ENCODE results near the gene ZFYVE27. TPM values are rescaled to one million over a fixed set of nuclear protein-coding genes. Genes with fewer than 3 reads are reported as not detected.

The ZFYVE27 gene
- polyA plus RNA-seq, 3 donors, result 22.7 to 40.4 (median 37.7) TPM

DNA sequence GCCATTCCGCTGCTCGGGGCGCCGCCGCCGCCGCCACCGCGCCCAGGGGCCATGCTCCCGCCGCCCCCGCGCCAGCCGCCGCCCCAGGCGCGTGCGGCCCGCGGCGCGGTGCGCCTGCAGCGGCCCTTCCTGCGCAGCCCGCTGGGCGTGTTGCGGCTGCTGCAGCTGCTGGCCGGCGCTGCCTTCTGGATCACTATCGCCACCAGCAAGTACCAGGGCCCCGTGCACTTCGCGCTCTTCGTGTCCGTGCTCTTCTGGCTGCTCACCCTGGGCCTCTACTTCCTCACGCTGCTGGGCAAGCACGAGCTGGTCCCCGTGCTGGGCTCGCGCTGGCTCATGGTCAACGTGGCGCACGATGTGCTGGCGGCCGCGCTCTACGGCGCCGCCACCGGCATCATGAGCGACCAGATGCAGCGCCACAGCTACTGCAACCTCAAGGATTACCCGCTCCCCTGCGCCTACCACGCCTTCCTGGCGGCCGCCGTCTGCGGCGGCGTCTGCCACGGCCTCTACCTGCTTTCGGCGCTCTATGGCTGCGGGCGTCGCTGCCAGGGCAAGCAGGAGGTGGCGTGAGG is 23.0 kb upstream of the ZFYVE27 start:
- DNase-seq, result peak; percentile 66

DNA sequence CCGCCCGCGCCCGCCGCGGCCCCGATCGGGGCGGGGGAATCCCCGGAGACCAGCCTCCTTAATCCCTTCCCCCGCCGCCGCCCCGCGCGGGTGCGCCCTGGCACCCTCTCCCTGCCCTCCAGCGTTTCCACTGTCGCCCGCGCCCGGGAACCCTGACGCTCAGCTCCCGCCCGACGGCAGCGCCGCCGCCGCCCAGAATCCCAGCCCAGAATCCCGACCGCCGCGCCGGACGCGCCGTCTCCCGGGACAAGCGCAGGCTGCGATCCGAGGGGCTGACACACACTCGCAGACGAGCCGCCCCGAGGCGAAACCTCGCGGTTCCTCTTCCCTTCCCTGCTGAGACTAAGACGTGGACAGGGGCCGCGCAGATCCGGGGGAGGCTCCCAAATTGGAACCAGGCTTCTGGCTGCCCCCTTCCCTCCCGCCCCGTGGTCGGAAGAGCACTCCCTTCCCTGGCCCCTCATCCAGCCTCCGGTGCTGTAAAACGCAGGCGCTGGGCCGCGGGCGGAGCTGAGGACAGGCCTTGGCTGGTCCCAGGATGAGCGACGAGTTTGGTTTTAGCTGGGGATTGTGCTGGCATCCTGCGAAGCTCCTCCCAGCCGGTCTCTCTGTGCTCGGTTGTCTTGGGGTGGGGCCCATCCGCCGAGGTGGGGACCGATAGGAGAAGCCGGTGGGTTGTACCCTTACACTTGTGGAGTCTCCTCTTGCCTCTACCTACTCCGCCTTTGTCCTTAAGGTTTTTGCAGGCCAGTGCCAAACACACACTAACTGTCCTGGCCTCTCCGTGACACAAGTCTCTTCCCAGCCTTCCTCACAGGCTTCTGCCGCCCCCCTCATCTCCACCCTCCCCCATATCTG is 22.3 kb upstream of the ZFYVE27 start:
- peak; percentile 61 for DNase-seq

DNA sequence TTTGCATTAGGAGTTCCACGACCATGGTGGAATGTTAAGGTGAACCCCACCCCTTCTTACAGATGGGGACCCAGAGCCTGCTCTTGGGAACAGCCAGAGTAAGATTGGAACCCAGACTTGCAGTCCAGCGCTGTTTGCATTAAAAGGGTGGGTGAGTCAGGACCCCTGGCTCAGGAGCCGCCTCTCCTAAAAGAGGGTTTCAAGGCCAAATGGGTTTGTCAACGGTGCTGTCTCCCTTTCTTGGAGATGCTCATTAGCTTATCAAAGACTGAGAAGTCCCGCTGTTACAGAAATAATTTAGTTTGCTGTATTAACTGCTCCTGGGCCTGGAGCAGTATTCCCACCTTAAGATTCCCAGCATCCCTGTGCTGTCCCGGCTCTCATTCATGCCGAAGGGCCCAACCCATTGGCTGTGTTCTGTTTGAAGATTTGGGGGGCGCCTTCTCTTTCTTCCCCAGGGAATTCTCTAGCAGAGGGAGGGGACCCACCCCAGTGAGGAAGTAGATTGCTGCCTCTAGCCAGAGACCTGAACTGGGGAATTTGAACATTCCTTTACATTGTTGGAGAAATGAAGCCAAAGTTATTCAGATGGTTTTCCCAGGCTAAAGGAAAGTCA is 21.6 kb upstream of the ZFYVE27 start:
- DNase-seq, result no peak

DNA sequence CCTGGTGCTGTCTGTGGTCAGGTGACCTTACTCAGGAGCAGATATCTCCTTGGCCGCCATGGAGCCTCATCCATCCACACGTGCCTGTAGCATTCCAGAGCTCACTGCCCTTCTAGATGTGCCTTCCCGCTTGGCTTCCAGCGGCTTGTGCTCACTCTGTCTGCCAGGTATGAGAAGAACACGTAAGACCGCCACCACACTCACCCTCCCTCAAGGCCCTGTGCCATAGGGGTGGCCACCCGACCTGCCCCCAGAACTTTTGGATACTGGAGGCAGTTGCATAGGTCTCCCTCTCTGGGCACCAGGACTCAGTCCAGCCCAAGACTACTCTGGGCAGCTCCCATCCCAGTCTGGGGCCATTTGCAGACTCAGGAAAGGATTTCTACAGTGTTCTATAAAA is 19.3 kb upstream of the ZFYVE27 start:
- no peak for DNase-seq

DNA sequence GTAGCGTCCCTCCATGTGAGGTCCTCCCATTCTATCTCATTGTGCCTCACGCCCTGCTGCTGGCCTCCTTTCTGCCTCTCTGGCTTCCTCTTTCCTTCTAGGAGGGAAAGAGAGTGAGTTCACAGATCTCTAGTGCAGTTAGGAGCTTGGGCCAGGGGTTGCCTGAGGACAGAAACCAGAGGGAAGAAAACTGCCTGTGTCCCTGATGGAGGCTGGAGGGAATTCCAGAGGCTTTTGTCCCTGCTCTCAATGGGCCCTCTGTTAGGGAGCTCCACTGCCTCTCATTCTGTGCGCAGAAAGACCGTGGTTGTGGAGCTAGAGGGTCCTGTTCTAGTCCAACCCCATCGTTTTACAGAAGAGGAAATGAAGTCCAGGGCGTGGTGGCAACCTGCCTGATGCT is 18.8 kb upstream of the ZFYVE27 start:
- no peak for DNase-seq

DNA sequence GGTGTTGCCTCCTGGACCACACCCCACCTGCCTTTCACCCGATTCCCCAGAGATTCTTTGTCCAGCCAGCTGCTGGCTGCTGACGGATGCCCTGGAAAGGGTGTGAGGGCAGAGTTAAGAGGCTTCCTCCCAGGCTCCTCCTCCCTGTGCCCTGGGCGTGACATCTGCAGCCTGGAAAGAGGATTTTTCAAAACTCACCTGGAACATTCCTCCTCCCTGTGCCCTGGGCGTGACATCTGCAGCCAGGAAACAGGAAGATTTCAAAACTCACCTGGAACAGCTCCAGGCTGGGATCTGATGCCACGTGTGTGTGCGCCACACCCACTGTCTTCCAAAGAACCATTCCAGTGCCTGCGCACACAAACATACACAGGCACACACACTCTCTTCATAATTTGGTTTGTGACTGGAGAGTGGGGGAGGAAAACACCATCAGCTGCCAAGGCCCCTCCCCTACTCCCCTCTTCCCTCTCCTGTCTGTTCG is 18.2 kb upstream of the ZFYVE27 start:
- no peak for DNase-seq

DNA sequence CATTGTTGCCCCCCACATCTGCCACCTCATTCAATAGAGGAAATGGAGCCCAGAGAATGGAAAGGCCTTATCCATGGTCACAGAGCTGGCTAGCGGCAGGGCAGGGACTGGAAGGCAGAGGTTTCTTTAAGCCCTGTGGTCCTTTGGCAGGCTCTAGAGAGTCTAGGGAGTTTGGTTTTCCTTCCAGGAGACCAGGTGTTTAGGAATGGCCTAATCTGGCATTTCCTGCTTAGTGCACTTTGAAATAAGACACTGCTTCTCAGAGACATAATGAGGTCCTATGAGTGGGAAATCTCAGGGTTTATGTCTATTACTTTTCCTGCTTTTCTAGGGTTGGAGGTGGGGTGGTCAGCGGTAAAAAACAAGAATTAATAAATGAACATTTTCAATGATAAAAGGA is 17.3 kb upstream of the ZFYVE27 start:
- no peak for DNase-seq

DNA sequence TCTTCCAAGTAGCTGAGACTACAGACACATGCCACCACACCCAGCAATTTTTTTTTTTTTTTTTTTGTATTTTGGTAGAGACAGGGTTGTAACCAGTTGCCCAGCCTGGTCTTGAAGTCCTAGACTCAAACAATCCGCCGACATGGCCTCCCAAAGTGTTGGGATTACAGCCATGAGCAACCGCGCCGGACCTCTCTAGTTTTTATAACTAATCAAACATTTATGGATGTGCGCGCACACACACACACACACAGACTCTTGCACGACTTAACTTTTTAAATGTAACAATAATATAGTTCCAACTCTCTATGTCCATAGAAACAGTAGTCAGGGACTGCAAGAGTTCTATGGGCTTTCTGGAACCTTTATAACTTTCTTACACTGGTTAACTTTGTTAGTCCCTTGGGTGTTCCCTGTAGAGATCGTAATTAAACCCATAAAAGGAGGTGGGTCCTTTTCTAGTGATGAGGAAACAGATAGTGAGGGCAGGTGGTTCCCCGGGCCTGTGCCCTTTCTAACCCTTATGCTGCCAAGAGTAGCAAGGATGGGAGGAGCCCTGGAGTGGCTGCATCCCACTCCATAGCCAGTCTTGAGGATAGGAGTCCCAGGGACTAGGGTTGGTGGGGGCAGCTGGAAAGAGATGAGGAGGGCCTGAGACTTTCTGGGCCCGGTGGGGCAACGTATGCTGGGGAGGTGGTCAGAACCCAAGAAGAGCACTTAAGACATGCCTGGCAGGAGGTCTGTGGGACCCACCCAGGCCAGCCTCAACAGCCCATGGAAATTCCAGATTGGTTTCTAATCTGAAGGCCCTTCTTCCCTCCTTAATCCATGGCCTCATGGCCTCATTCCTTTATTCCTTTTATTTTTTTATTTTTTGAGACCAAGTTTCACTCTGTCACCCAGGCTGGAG is 14.8 kb upstream of the ZFYVE27 start:
- no peak for DNase-seq

DNA sequence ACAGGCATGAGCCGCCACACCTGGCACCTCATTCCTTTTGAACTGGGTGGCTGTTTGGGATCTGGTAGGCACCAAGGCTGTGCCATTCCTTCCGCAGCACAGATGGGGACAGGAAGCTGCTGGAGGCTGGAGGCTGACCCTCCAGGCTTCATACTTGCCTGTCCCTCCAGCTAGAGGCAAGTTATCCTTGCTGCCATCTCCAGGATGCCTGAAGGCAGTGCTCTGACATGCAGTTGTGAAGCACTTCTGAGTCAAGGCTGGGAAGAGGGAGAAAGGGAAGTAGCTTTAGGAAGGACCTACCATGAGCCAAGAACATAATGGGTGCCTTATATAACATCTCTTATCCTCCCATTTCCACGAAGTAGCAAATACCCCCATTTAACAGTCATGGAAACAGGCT is 13.9 kb upstream of the ZFYVE27 start:
- no peak for DNase-seq

DNA sequence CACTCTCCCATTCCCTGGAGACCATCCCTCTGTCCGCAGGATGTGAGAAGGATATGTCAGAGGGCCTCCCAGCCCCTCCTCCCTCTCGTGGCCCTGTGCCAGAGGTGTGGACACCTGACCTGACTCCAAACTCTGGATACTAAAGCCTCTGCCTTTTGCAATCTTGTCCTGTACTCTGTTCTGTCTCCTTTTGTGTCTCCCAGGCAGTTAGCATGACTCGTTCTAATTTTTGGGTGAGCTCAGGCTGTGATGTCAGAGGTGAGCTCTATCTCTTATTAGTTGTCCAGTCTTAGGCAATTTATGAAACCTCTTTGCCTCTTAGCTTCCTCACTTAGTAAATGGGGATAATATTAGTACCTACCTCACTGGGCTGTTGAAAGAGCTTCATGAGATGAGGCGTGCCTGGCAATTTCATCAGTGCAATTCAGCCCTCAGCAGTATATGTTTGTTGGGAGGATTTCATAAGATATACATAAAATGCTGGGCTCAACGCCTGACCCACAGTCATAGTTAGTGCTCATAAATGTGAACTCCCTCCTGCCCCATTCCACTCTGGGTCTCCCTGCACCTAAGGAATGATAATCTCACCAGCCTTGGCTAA is 12.5 kb upstream of the ZFYVE27 start:
- DNase-seq, result no peak

DNA sequence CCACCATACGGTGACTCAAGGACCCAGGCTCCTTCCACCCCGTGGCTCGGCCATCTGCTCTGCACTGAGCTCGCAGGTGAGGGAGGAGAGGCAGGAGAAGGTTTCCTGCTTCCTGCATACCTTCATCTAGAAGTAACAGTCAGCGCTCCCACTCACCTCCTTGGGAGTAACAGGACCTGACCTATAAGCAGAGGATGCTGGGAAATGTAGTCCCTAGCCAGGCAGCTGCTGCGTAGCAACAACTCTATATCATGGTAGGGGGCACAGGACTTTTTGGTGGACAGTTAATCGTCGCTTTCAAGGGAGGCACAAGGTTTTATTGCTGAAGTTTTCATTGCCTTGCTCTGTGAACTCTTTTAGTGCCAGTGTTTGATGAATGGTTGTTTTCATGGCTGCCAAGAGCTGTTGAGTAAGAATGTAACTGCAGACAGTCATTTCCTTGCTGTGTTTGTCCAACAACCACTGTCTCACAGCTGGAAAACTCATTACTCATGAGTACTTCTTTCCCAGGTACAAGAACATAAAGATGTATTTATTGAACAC is 10.2 kb upstream of the ZFYVE27 start:
- DNase-seq, result peak; percentile 83

DNA sequence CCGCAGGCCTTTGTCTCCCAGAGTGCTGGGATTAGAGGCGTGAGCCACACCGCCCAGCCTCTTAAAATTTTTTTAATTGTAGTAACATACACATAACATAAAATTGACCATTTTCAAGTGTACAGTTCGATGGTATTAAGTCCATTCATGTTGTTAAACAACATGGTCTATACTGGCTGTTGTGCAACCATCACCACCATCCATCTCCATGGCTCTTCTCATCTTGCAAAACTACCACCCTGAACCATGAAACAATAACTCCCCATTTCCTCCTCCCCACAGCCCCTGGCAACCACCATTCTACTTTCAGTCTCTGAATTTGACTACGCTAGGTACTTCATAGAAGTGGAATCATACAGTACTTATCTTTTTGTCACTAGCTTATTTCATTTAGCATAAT is 7.9 kb upstream of the ZFYVE27 start:
- DNase-seq, result no peak

DNA sequence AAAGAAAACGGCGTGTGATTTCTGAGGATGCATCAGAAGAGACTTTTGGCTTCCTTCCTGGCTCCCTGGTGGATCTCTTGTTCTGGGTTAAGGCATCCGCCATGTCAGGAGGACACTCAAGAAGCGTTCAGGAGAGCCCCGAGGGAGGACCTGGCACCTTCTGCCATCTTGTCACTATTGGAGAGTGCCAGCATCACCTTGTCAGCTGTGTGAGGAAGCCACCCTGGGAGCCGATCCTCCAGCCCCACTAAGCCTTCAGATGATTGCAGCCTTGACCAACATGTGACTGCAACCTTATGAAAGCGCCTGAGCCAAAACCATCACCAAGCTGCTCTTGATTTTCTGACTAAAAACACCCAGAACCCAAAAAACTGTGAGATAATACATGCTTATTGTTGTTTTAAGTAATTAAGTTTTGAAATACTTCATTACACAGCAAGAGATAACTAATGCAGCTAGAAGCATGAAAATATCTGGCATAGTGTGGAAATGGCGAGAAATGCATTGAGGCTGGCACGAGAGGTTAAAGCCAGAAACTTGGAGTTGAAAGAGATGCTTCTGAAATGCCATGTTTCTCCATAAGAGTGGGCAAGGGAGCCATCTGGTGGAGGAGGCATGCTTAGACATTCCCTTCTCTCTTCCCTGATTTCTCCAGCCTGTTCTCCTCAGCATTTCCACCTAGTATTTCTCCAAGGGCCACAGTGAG is 5.4 kb upstream of the ZFYVE27 start:
- DNase-seq, result peak; percentile 79

DNA sequence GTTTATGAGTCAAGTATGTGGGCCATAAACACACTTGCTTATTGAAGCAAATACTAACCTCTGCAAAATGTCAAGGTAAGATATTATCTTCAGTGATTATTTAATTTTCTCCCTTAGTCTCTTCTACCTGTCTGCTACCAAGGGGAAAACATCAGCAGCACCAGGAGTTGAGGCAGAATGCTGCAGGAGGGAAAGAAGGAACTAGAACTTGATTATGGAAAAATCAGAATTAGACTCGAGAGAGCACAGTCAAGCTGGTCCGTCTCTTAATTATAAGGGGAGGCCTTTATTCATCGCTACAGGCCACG is 4.9 kb upstream of the ZFYVE27 start:
- no peak for DNase-seq

DNA sequence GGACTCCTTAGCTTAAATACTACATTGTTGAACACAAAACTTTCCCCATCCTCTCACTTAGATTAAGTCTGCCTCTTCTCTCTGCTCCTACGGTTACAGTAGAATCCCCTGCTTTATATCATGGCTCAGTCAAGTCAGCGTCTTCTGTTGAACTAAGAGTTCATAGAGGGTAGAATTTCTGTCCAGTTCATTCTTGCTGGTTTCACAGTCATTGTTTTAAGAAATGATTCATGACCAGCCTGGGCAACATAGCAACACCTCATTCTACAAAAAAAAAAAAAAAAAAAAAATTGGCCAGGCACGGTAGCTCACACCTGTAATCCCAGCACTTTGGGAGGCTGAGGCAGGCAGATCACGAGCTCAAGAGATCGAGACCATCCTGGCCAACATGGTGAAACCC is 3.7 kb upstream of the ZFYVE27 start:
- no peak for DNase-seq

DNA sequence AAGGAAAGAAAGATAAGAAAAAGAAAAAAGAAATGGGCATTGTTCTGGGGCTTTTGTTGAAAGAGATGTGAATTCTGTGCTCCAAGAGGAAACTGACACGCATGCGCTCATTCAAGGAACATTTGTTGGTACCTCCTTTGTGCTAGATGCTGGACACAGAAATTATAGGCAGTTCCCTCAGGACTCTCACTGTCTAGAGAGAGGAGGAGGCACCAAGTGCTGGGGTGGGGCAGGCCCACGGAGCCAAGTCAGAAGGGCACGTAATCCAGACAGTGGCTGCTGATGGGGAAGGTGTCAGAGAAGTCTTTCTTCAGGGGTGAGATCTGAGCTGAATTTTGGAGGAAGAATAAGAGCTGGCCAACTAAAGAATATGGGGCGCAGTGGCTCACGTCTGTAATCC is 2.9 kb upstream of the ZFYVE27 start:
- no peak for DNase-seq

DNA sequence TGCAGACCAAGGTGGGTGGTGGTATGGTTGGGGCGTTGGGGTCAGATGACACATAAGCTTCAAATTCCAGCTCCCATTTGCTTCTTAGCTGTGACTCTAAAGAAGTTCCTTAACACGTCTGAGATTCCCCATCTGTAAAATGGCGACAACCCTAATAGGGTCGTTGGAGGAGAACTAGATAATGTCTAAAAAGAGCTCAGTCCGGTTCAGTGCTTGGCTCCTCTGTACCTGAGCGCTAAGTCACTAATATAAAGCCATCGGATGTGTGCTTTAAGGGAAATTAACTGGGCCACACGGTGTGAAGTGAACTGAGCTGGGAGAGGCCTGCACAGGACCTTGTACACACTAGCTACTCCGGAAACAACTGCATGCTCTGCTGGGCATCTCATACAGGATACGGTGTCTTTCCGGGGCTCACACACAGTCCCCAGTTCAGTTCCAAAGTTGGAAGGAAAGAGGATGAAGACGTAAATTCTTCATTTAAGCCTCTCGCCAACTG is 476 bp upstream of the ZFYVE27 start:
- no peak for DNase-seq

DNA sequence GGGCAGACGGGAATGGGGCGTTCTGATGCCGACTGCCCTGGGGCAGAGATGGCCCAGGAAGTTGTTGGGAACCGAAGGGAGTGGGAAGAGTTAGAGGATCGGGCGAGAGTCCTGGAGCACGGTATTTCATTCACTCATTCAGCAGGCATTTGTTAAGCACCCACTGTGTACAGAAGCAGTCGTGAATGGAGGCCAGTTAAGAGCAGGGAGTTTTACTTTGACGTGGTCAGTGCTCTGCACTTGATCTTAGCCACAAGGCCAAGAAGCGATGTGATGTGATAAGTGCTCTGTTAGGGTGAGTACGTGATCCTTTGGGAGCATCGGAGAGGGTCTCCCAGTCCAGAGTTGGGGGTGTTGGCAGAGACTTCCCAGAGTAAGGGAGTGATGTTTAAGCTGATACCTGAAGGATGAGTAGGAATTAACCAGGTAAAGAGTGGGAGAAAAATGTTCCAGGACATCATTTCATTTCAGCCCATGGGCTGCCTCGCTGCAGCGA is 890 bp downstream of the ZFYVE27 start:
- no peak for DNase-seq

DNA sequence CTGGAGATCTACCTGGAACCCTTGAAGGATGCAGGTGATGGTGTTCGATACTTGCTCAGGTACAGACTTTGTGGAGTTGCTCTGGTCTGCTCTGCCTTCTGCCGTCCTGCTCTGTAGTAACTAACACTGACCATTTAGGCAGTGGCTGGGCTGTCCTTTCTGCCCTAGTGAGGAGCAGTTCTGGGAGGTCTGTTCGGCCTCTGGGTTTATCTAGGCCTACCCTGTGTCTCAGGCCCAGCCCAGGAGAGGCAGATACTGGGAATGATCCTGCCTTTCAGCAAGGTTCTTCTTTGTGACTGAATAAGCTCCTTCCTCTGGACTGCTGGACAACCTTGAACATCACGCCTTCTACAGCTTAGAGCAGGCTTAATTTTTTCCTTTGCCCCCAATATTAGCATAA is 1.7 kb downstream of the ZFYVE27 start:
- DNase-seq, result no peak

DNA sequence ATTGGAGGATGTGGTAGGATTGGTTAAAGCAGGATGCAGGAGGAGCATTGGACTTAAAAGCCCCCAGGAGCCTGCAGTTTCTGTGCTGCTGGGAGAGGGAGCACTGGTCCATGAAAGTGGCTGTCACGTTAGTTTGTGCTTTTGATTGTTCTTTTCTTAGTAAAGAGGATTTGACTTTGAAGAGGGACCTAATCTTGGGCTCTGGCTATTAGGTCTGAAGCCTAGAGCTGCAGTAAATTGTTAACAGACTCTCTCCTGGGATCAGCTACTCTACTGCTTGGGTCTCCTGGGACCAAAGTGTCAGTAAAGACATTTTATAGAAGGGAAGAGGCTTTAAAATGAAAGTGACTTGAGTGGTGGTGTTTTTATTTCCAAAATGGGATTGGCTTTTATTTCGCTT is 3.7 kb downstream of the ZFYVE27 start:
- no peak for DNase-seq

Data from renal pelvis (tissue), 4 donors.